ENCODE results near the gene NR5A1.

NR5A1 gene

GRCh38 chr9:124513376-124513994, 6.3 kb upstream of the NR5A1 start:
- no peak for DNase-seq

- no peak for DNase-seq
Observed at GRCh38 chr9:124512806-124513204, 5.6 kb upstream of the NR5A1 start.

- no peak for DNase-seq
Observed at GRCh38 chr9:124511891-124512805, 4.9 kb upstream of the NR5A1 start.

GRCh38 chr9:124511426-124511840, 4.2 kb upstream of the NR5A1 start:
- no peak for DNase-seq

GRCh38 chr9:124510650-124511425, 3.6 kb upstream of the NR5A1 start:
- peak; percentile 25 for DNase-seq

DNA sequence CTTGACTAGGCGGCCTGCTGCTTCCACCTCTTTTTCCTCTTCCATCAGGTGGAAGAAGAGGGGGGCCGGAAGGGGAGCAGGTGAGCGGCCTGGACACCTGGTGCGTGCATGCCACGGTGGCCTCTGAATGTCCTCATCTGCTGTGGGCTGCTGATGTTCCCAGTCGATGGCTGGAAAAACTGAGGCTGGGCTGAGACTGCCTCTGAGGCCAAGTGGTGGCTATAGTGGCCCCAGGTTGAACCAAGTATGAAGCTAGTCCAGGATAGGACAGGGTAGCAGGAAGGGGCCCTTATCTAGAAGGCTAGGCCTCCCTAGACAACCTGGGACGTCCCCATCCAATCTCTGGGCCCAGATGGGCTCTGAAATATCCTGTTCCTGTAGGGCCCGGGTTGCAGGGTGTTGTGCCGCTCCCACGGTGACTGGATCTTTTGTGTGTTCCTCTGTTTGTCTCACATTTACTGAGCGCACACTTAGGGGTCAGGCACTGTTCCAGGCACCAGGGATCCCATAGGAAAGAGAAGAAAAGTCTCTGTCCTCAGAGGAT, 753 bp upstream of the NR5A1 start:
- no peak for DNase-seq

DNA sequence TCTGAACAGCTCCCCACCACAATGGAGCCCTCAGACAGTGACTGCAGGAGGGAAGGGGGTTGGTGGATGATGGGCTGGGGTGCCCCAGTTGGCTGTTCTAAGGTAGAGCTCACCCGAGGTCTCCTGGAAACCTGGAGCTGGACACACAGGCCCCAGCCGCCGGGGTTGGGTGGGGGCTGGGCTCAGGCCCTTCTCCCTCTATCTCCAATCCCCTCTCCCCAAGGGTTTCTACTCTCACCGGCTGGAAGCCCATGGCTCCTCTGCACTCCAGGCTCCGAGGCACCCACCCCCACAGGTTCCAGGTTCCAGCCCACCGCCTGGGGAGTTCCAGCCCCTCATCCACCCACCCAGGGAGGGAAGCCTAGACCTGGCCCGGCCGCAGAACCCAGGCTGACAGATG, 766 bp downstream of the NR5A1 start:
- no peak for DNase-seq

- no peak for DNase-seq
Observed at GRCh38 chr9:124505901-124506346, 1.3 kb downstream of the NR5A1 start.

DNA sequence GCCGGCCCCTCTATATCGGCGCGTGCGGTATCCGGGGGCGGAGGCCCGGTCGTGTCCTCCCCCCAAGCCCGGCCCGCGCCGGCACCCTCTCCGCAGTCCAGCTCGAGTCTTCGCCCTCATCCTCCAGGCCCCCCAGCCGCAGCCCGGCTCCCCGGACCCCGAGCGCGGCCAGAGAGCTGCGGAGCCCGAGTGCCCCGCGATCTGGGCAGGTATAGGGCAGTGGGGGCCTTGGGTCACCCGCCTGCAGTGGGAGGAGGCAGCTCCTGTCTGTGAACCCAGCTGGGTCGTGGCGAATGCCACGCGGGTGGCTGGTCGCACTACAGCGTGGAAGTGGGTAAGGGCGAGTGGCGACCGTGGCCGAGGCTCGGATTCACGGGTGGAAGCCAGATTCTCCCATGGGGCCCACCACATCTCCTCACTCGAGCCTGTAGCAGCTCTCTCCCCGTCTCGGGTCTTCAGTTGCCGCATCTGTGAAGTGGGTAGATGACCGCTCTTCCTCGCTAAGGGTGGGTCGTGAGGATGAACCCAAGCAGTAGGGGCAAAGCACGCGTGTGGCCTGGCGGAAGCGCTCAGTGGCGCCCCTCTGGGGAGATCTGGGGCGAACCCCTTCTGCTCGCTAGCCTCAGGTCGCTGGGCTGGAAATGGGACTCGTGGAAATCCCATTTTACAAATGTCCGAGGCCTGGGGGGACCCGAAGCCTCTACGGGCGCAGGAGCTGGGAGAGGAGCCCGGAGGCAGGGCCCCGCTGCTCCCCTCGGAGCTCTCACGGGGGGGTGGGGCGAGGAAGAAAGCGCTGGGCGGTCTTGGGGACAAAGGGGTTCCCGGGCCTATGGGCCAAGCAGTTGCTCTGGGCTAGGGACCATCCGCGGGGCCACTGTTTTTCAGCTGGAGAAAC, 1.9 kb downstream of the NR5A1 start:
- DNase-seq: no peak

- no peak for DNase-seq
Observed at GRCh38 chr9:124504530-124505005, 2.6 kb downstream of the NR5A1 start.

GRCh38 chr9:124503713-124504529, 3.3 kb downstream of the NR5A1 start:
- no peak for DNase-seq

GRCh38 chr9:124502711-124503702, 4.2 kb downstream of the NR5A1 start:
- DNase-seq: no peak

DNA sequence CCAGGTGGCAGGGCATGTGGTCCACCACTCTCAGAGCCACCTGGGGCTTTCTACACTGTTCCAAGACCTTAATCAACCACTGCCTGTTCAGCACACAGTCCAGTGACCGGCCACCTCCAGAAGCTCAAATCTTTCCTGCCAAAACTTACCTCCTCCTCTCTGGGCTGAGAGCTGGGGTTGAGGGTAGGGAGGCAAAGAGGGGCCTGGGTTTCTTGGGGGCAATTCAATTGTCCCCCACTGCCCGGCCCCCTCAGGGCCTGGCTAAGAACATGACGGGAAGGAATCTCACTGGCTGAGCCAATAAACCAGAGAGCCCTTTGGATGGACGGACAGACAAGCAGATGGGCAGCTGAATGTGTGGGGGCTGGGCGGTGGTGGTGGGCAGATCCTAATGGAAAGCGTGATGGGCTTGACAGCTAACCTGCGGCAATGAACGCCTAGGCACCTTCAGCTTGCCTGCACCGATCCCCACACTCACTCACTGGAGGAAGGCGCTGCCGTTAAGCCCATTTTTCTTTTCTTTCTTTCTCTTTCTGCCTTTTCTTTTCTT, 5.4 kb downstream of the NR5A1 start:
- no peak for DNase-seq

- no peak for DNase-seq
Observed at GRCh38 chr9:124500796-124501611, 6.2 kb downstream of the NR5A1 start.

GRCh38 chr9:124500028-124500795, 7.0 kb downstream of the NR5A1 start:
- no peak for DNase-seq

DNA sequence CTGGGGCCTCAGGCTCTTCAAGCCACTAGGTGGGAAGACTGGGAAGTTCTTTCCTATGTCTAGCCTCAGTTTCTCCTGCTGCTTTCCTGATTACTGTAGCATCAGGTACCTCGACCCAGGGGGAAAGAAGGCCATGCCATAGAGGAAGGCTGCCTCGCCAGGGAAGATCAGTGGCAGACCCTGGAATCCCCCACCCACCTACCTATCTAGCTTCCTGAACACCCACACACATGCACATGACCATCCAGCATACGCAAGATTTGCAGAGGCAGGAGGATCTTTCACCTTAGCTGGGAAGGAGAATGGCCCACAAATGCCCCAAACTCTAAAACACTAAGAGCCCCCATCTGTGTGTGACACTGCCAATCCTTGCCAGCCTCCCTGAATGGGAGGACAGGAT, 8.0 kb downstream of the NR5A1 start:
- DNase-seq: no peak

DNA sequence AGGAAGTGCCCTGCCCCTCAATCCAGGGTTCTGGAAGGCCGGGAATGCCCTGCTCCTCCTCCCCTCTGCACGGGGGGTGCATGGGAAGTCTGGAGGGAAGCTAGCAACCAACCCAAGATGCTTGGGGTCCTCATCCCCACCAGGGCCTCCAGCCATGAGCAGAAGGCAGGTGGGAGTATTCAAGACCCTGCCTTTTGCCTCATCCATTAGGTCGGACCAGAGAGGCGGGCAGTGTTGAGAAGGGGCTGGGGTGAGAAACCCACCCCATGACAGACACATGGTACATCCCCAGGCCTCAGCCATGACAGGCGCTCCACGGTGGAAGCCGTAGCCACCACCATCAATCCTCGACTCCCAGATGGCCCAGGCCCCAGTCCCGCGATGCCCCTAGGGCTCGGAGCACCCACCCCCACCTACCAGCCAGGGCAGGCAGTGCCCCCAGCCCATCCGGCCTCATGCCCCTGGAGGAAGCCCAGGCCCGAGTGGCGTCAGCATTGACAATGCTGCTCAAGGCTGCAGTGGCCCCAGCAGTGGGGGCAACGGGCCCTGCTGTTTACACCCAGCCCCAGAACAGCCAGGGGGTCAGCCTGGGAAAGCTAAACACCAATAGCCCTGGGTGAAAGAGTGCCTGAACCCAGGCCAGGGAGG, 8.6 kb downstream of the NR5A1 start:
- no peak for DNase-seq
